MCF 10A (cell line): ENCODE data around the gene LTBP3. TPM values are rescaled to one million over a fixed set of nuclear protein-coding genes. Genes with fewer than 3 reads are reported as not detected.
A peak's percentile ranks its signal among the peaks of the same experiment; 100 is the strongest.

Experiments used
- BruUV-seq: library from RNA; stranded (reverse); fragments of 400-500 nt; replicated peaks from 2 replicates; lab custom pipeline; 2021; lab: Mats Ljungman, UMichigan
- CTCF ChIA-PET: fragments of 300-600 bp; sonication (Branson Sonifier 250); formaldehyde crosslinking; extraction: SDS; loops from one replicate; lab custom pipeline; 2021; ENCODE audit warnings: antibody characterized with exemption, inconsistent platforms; lab: Yijun Ruan, JAX
- POLR2A ChIA-PET: fragments of 300-600, 350-650 bp; sonication (Branson Sonifier 250); formaldehyde crosslinking; extraction: SDS; loops from one replicate; lab custom pipeline; 2020; ENCODE audit warnings: antibody characterized with exemption, inconsistent platforms; lab: Yijun Ruan, JAX
- DNase-seq: peaks from one replicate; pipeline ENCODE4 v3.0.0-alpha.2; 2018; ENCODE audit not compliant: unreplicated experiment
- H3K27ac Mint-ChIP-seq: one replicate; pipeline ENCODE4 v1.8.0; 2022; ENCODE audit warnings: mild to moderate bottlenecking, low read depth, mixed read lengths; ENCODE audit not compliant: unreplicated experiment
- H3K27me3 Mint-ChIP-seq: one replicate; pipeline ENCODE4 v1.8.0; 2022; ENCODE audit warnings: mixed read lengths; ENCODE audit not compliant: insufficient read depth, unreplicated experiment
- H3K36me3 Mint-ChIP-seq: one replicate; pipeline ENCODE4 v1.8.0; 2022; ENCODE audit warnings: mild to moderate bottlenecking, moderate library complexity, mixed read lengths; ENCODE audit not compliant: insufficient read depth, unreplicated experiment
- H3K4me1 Mint-ChIP-seq: one replicate; pipeline ENCODE4 v1.8.0; 2022; ENCODE audit warnings: mixed read lengths; ENCODE audit not compliant: insufficient read depth, unreplicated experiment
- H3K4me3 Mint-ChIP-seq: one replicate; pipeline ENCODE4 v1.8.0; 2022; ENCODE audit warnings: mild to moderate bottlenecking, moderate library complexity, mixed read lengths; ENCODE audit not compliant: unreplicated experiment
- H3K9me3 Mint-ChIP-seq: one replicate; pipeline ENCODE4 v1.8.0; 2022; ENCODE audit warnings: mixed read lengths; ENCODE audit not compliant: unreplicated experiment
- intact Hi-C: fragments of 100-400 bp; cut with micrococcal nuclease; formaldehyde crosslinking; loops from 2 replicates; pipeline ENCODE4 v1.14.1; 2022
- total RNA-seq: library from RNA; stranded (reverse); gene quantifications from 2 replicates; pipeline ENCODE4 v1.2.3, GENCODE V29; 2022
- TF ChIP-seq, protein P1 (sequence below): fragments of 200-600 bp; IDR thresholded peaks from one replicate; pipeline ENCODE4 v1.8.0; 2022; ENCODE audit warnings: antibody characterized with exemption, mild to moderate bottlenecking; ENCODE audit not compliant: unreplicated experiment

The LTBP3 gene
- total RNA-seq, 1 experiment from 2014 or later, result 10.6 TPM

DNA sequence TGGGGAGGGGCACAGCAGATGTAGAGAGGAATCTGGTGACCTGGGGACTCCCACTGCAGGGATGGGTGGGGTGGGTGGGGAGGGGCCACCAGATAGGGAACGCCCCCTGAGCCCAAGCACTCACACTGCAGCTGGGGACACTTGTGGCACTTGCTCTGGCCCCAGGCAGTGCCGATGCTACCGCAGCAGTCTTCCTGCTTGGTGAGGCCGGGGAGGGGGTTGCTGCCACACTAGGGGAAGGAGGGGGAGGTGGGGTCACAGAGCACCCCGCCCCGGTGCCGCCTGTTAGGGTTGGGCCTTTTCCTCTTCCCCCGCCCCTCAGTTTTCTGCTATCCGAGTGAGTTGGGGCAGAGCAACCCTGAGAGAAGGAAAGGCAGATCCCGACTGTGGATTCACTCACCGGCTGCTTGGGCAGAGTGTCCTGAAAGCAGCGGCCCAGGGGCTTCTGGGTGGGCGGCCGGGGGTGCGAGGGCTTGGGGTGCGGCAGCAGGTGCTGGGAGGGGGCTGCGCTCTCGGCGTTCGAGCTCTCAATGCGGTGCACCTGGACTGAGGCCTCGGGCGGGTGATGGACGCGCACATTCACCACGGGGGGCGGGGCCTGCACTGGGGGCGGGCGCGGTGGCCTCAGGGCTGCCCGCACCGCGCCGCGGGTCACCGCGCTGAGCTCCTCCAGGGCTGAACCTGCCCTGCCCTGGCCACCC is 4.7 kb downstream of the LTBP3 start:
- Mint-ChIP-seq H3K36me3 (no peaks in the 10 kb centered on the region), H3K9me3 (no peaks in the 10 kb centered on the region), H3K27ac (no peak overlapping the region), H3K4me3 (no peak overlapping the region), H3K27me3 (no peaks in the 10 kb centered on the region), H3K4me1 (peaks cover 28% of the 10 kb centered on the region)
- BruUV-seq, result no TSS peak
- POLR2A ChIA-PET, result no interaction called here
- intact Hi-C loops, result no loop called here
- no peak for DNase-seq
- CTCF ChIA-PET, result interaction anchor here (0.6 to 3.4 kb wide), 2 partner anchors 12 to 110 kb away, joined by 3 to 18 read pairs; no protein-coding TSS in a partner anchor
- TF ChIP-seq, protein P1, sequence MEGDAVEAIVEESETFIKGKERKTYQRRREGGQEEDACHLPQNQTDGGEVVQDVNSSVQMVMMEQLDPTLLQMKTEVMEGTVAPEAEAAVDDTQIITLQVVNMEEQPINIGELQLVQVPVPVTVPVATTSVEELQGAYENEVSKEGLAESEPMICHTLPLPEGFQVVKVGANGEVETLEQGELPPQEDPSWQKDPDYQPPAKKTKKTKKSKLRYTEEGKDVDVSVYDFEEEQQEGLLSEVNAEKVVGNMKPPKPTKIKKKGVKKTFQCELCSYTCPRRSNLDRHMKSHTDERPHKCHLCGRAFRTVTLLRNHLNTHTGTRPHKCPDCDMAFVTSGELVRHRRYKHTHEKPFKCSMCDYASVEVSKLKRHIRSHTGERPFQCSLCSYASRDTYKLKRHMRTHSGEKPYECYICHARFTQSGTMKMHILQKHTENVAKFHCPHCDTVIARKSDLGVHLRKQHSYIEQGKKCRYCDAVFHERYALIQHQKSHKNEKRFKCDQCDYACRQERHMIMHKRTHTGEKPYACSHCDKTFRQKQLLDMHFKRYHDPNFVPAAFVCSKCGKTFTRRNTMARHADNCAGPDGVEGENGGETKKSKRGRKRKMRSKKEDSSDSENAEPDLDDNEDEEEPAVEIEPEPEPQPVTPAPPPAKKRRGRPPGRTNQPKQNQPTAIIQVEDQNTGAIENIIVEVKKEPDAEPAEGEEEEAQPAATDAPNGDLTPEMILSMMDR, result no peak

DNA sequence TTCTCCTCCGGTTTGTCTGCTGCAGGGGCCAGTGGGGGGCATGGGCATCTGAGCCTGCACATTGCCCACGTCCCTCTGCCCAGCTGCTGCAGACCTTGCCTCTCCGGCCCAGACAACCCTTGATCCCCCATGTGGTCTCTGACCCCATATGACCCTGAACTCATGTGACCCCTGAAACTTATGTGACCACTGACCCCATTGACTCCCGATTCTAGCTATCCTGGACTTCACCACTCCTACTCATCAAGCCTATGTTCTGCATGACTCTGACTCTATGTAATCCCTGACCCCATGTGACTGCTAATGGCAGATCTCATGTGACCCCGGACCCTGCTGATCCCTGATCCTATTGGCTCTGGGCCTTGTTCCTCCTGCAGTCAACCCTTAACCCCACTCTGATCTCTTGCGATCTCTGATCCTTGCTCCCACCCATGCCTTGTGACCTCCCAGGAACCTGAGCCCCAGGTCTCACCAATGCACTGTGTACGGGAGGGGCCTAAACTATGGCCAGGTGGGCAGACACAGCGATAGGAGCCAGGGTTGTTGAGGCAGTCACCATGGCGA is 5.7 kb downstream of the LTBP3 start:
- CTCF ChIA-PET, result interaction anchor here (0.7 to 3.4 kb wide), 3 partner anchors 8 to 92 kb away, joined by 3 to 18 read pairs (median 10); no protein-coding TSS in a partner anchor
- intact Hi-C loops, result no loop called here
- TF ChIP-seq, protein P1, result no peak
- Mint-ChIP-seq H3K27me3 (no peaks in the 10 kb centered on the region), H3K27ac (no peak overlapping the region), H3K4me1 (peaks cover 28% of the 10 kb centered on the region), H3K4me3 (no peak overlapping the region), H3K36me3 (no peaks in the 10 kb centered on the region), H3K9me3 (no peaks in the 10 kb centered on the region)
- POLR2A ChIA-PET, result interaction anchor here (0.6 to 2.1 kb wide), 2 partner anchors 12 to 18 kb away, joined by 3 to 7 read pairs; partner anchors contain the start of gene ZNRD2
- no TSS peak for BruUV-seq
- no peak for DNase-seq

DNA sequence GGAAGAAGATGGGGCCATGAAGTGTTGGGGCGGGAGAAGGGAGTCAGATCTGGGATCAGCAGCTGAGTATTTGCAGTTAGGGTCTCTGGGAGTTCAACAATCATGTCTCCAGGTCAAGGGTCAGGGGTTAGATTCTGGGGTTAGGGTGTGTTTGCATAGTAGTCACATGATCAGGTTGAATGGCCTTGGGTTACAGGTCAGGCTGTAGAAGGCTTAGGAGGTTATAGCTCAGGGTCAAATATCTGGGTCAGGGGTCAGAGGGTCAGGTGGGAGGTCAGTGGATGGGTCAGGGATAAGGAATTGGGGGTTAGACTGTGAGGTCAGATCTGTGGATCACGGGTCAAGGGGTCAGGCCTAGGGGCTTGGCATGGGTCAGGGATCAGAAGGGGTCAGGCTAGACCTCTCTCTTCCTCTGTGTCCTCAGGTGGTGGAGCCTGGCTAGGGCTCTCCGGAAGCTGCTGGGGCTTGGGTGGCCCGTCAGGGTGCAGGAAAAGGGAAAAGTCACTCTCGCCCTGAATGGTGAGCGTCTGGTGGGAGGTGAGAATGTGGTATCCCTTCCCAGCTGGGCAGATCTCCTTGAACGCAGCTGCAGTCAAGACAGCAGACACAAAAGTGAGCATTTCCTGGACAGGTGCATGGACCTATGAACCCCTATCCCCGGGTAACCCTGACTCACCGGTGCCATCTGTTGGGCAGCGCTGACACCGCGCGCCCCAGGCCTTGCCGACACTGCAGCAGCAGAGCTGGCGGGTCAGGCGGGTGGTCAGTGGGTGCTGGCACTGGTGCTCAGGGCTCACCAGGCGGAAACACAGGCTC is 6.4 kb downstream of the LTBP3 start:
- H3K27ac Mint-ChIP-seq, result no peak overlapping the region
- peak; percentile 48 for DNase-seq
- intact Hi-C loops, result no loop called here

More for the DNA sequence above, 6.4 kb downstream of the LTBP3 start:
- TF ChIP-seq, protein P1, result peak; percentile 62
- no peaks in the 10 kb centered on the region for H3K36me3 Mint-ChIP-seq
- no peaks in the 10 kb centered on the region for H3K9me3 Mint-ChIP-seq
- no peaks in the 10 kb centered on the region for H3K27me3 Mint-ChIP-seq
- CTCF ChIA-PET, result interaction anchor here (0.7 to 3.4 kb wide), 3 partner anchors 8 to 93 kb away, joined by 3 to 18 read pairs (median 10); no protein-coding TSS in a partner anchor
- peaks cover 23% of the 10 kb centered on the region for H3K4me1 Mint-ChIP-seq
- no peak overlapping the region for H3K4me3 Mint-ChIP-seq
- BruUV-seq, result no TSS peak
- POLR2A ChIA-PET, result interaction anchor here (0.6 to 2.1 kb wide), 5 partner anchors 9 to 25 kb away, joined by 3 to 7 read pairs (median 3); partner anchors contain the start of genes FAM89B and ZNRD2
